HepG2 (cell line): ENCODE data around the gene H6PD. TPM values are rescaled to one million over a fixed set of nuclear protein-coding genes. Genes with fewer than 3 reads are reported as not detected.
A peak's percentile ranks its signal among the peaks of the same experiment; 100 is the strongest.

ENCODE experiments used
- ARNT ChIP-seq: fragments of 450-650 bp; IDR thresholded peaks from 2 replicates; pipeline ENCODE4 v1.6.1; 2017
- ATRX ChIP-seq: sonication (generic); formaldehyde crosslinking; IDR thresholded peaks from 2 replicates; pipeline ENCODE4 v1.4.0; 2020; ENCODE audit warnings: missing genetic modification reagents, borderline replicate concordance
- CHD4 ChIP-seq: fragments of 200-600 bp; sonication (generic); IDR thresholded peaks from 2 replicates; pipeline ENCODE4 v1.7.0; 2017; ENCODE audit warnings: mild to moderate bottlenecking, low read length, borderline replicate concordance
- GATA4 ChIP-seq: sonication (generic); IDR thresholded peaks from 2 replicates; pipeline ENCODE4 v1.6.1; 2016; ENCODE audit warnings: antibody characterized with exemption, low read depth, borderline replicate concordance
- GATAD2A ChIP-seq: IDR thresholded peaks from 2 replicates; pipeline ENCODE4 v1.6.1; 2016
- JDP2 ChIP-seq: sonication (generic); formaldehyde crosslinking; IDR thresholded peaks from 2 replicates; pipeline ENCODE4 v1.8.1; 2022; ENCODE audit warnings: missing genetic modification reagents, borderline replicate concordance
- KDM4B ChIP-seq: sonication (generic); formaldehyde crosslinking; IDR thresholded peaks from 2 replicates; pipeline ENCODE4 v1.4.0; 2020; ENCODE audit warnings: missing genetic modification reagents
- MIXL1 ChIP-seq: IDR thresholded peaks from 2 replicates; pipeline ENCODE4 v1.6.1; 2016
- PATZ1 ChIP-seq: sonication (generic); formaldehyde crosslinking; IDR thresholded peaks from 2 replicates; pipeline ENCODE4 v1.4.0; 2020; ENCODE audit warnings: missing genetic modification reagents
- PBX2 ChIP-seq: IDR thresholded peaks from 2 replicates; pipeline ENCODE4 v1.6.1; 2016; ENCODE audit warnings: control low read depth
- PCBP2 ChIP-seq: fragments of 200-400 bp; formaldehyde crosslinking; optimal IDR thresholded peaks from 2 replicates; pipeline ENCODE3; 2018; ENCODE audit warnings: low read length, low read depth; ENCODE audit not compliant: poor library complexity, severe bottlenecking
- PHF8 ChIP-seq: sonication (generic); formaldehyde crosslinking; IDR thresholded peaks from 2 replicates; pipeline ENCODE4 v1.5.0; 2020; ENCODE audit warnings: missing genetic modification reagents
- SIX4 ChIP-seq: sonication (generic); formaldehyde crosslinking; IDR thresholded peaks from 2 replicates; pipeline ENCODE4 v1.4.0; 2020; ENCODE audit warnings: missing genetic modification reagents
- TARDBP ChIP-seq: sonication (generic); formaldehyde crosslinking; IDR thresholded peaks from 2 replicates; pipeline ENCODE4 v1.8.0; 2022; ENCODE audit warnings: mild to moderate bottlenecking, missing genetic modification reagents
- U2AF1 ChIP-seq: fragments of 200-400 bp; formaldehyde crosslinking; optimal IDR thresholded peaks from 2 replicates; pipeline ENCODE3; 2017; ENCODE audit warnings: mild to moderate bottlenecking, low read depth, low read length
- ZBTB2 ChIP-seq: sonication (generic); formaldehyde crosslinking; IDR thresholded peaks from 2 replicates; pipeline ENCODE4 v1.8.0; 2022; ENCODE audit warnings: low read depth, missing genetic modification reagents
- ZFP62 ChIP-seq: sonication (generic); formaldehyde crosslinking; IDR thresholded peaks from 2 replicates; pipeline ENCODE4 v1.4.0; 2020; ENCODE audit warnings: missing genetic modification reagents
- ZFP82 ChIP-seq: sonication (generic); formaldehyde crosslinking; IDR thresholded peaks from 2 replicates; pipeline ENCODE4 v1.5.1; 2020; ENCODE audit warnings: mild to moderate bottlenecking, missing genetic modification reagents, borderline replicate concordance
- ZFP90 ChIP-seq: sonication (generic); formaldehyde crosslinking; IDR thresholded peaks from 2 replicates; pipeline ENCODE4 v1.8.0; 2022; ENCODE audit warnings: missing genetic modification reagents, mild to moderate bottlenecking, inconsistent platforms, borderline replicate concordance
- ZKSCAN1 ChIP-seq: fragments of 150-350 bp; IDR thresholded peaks from 2 replicates; pipeline ENCODE4 v1.6.1; 2014; ENCODE audit warnings: low read length
- ZNF275 ChIP-seq: sonication (generic); formaldehyde crosslinking; IDR thresholded peaks from 2 replicates; pipeline ENCODE4 v1.8.0; 2022; ENCODE audit warnings: missing genetic modification reagents, mild to moderate bottlenecking, inconsistent platforms, borderline replicate concordance
- ZNF326 ChIP-seq: sonication (generic); formaldehyde crosslinking; IDR thresholded peaks from 2 replicates; pipeline ENCODE4 v1.4.0; 2020; ENCODE audit warnings: missing genetic modification reagents, borderline replicate concordance
- ZNF546 ChIP-seq: sonication (generic); formaldehyde crosslinking; conservative IDR thresholded peaks from 2 replicates; pipeline ENCODE4 v1.8.1; 2023; ENCODE audit warnings: mild to moderate bottlenecking, missing genetic modification reagents
- ZNF576 ChIP-seq: sonication (generic); formaldehyde crosslinking; IDR thresholded peaks from 2 replicates; pipeline ENCODE4 v1.4.0; 2020; ENCODE audit warnings: mild to moderate bottlenecking, missing genetic modification reagents
- ZNF737 ChIP-seq: sonication (generic); formaldehyde crosslinking; IDR thresholded peaks from 2 replicates; pipeline ENCODE4 v1.5.0; 2020; ENCODE audit warnings: missing genetic modification reagents, mild to moderate bottlenecking, borderline replicate concordance
- ZSCAN20 ChIP-seq: sonication (generic); formaldehyde crosslinking; IDR thresholded peaks from 2 replicates; pipeline ENCODE4 v1.4.0; 2020; ENCODE audit warnings: missing genetic modification reagents, mild to moderate bottlenecking, borderline replicate concordance
- polyA plus RNA-seq, 8 experiments: library from polyadenylated mRNA; depleted of rRNA in 3 of 8; stranded (reverse) in 7 of 8; unstranded in 1 of 8; fragments of >200 nt; fragmentation: Illumina TruSeq in 4 of 8; extraction: Trizol in 4 of 8; gene quantifications; 2 replicates each; pipeline versions ENCODE4 v1.2.1 to v1.2.3, GENCODE V29; 2011 to 2016; ENCODE audit warnings: low read depth in 4 of 8, missing spikeins in 1 of 8, mixed read lengths in 1 of 8; ENCODE audit not compliant: insufficient read depth in 1 of 8
- total RNA-seq, 5 experiments: library from RNA; depleted of rRNA; stranded (reverse); fragments of >200 nt; fragmentation: Illumina TruSeq; extraction: Trizol; gene quantifications; 2 replicates each; pipeline ENCODE4 v1.2.3, GENCODE V29; 2016; ENCODE audit warnings: low read depth in 1 of 5

Gene H6PD
- total and polyA plus RNA-seq, 2 of the 13 experiments (the other 11 are each of a cell fraction or from before 2014, with no cell fraction given) = 9.3 to 14.1 TPM

GRCh38 chr1:9239622-9240401, 5.2 kb downstream of the H6PD start (continued):
- TF ChIP-seq PBX2 (no peak), ZNF737 (CRISPR knock-in tag) (no peak), ATRX (no peak), ZSCAN20 (CRISPR knock-in tag) (no peak), PCBP2 (no peak), ZFP62 (no peak), JDP2 (CRISPR knock-in tag) (no peak), PATZ1 (CRISPR knock-in tag) (peak; percentile 88), PHF8 (CRISPR knock-in tag) (peak; percentile 20; the same call in 1 of the 2 replicates), ZNF576 (CRISPR knock-in tag) (no peak), ZNF546 (CRISPR knock-in tag) (no peak), U2AF1 (no peak), ZFP90 (CRISPR knock-in tag) (no peak), ZFP82 (no peak), CHD4 (no peak), MIXL1 (no peak), ZBTB2 (CRISPR knock-in tag) (no peak), TARDBP (CRISPR knock-in tag) (peak; percentile 52; the same call in 1 of the 2 replicates), ARNT (no peak), SIX4 (CRISPR knock-in tag) (no peak), KDM4B (no peak), ZNF275 (CRISPR knock-in tag) (no peak), ZKSCAN1 (no peak), GATA4 (no peak), ZNF326 (CRISPR knock-in tag) (no peak), GATAD2A (CRISPR knock-in tag) (peak; percentile 88)
